Small intestine (tissue), 7 donors: Measurements from ENCODE around the gene SPATA21. TPM values are rescaled to one million over a fixed set of nuclear protein-coding genes. Genes with fewer than 3 reads are reported as not detected.
A peak's percentile ranks its signal among the peaks of the same experiment; 100 is the strongest.

Source experiments
- DNase-seq, 2 donors: peaks; one replicate each; pipeline versions ENCODE4 v3.0.0 to v3.0.0-alpha.2; 2013
- FAIRE-seq: peaks from 2 replicates; lab custom pipeline; 2012; peaks lifted over from hg19 to GRCh38; lab: Jason Lieb, UNC
- H3K27ac ChIP-seq, 3 donors: one replicate each; pipeline ENCODE4 v1.5.1; 2013; ENCODE audit warnings: low read length in 2 of 3, mild to moderate bottlenecking in 2 of 3, control low read depth in 1 of 3, inconsistent platforms in 1 of 3, low read depth in 1 of 3, moderate library complexity in 1 of 3
- H3K27me3 ChIP-seq, 3 donors: one replicate each; pipeline ENCODE4 v1.6.1; 2013; ENCODE audit warnings: low read length in 3 of 3, inconsistent platforms in 1 of 3; ENCODE audit not compliant: control insufficient read depth in 3 of 3, insufficient read depth in 3 of 3
- H3K36me3 ChIP-seq, 3 donors: one replicate each; pipeline ENCODE4 v1.6.1; 2013; ENCODE audit warnings: low read length in 3 of 3, inconsistent platforms in 1 of 3, low read depth in 1 of 3, mild to moderate bottlenecking in 1 of 3, moderate library complexity in 1 of 3; ENCODE audit not compliant: control insufficient read depth in 3 of 3, insufficient read depth in 2 of 3
- H3K4me1 ChIP-seq, 3 donors: one replicate each; pipeline ENCODE4 v1.6.1; 2013; ENCODE audit warnings: low read length in 2 of 3, inconsistent platforms in 1 of 3, low read depth in 1 of 3, mild to moderate bottlenecking in 1 of 3, moderate library complexity in 1 of 3; ENCODE audit not compliant: control insufficient read depth in 3 of 3, insufficient read depth in 2 of 3
- H3K4me3 ChIP-seq, 3 donors: one replicate each; pipeline ENCODE4 v1.5.1; 2013; ENCODE audit warnings: low read length in 3 of 3, control low read depth in 1 of 3, inconsistent platforms in 1 of 3, low read depth in 1 of 3, mild to moderate bottlenecking in 1 of 3, moderate library complexity in 1 of 3
- H3K9me3 ChIP-seq, 2 donors: one replicate each; pipeline ENCODE4 v1.6.1; 2013; ENCODE audit warnings: low read depth in 1 of 2, low read length in 1 of 2; ENCODE audit not compliant: control insufficient read depth in 2 of 2, insufficient read depth in 1 of 2
- WGBS, 3 donors: extraction: QIAGEN DNeasy Blood & Tissue Kit; methylation state at CpG; one replicate each; pipeline ENCODE4 v1.1.7; 2013; 5-methylcytosine and 5-hydroxymethylcytosine counted together
- polyA plus RNA-seq, 4 donors: library from polyadenylated mRNA; stranded (reverse) in 3 of 4; unstranded in 1 of 4; fragments of 200-250 nt in 3 of 4; fragments of 120-200 nt in 1 of 4; gene quantifications; one replicate each; pipeline versions ENCODE4 v1.2.1 to v1.2.3, GENCODE V29; 2013
- donor health status: healthy with polysubstance abuse.
- donor health status: control.
- donor health status: control.
- donor health status: Bipolar disorder and iron deficiency.
- donor health status: healthy.

The SPATA21 gene
- polyA plus RNA-seq, 4 donors, result 0.18 to 0.27 (median 0.22) TPM; not detected in 1

DNA sequence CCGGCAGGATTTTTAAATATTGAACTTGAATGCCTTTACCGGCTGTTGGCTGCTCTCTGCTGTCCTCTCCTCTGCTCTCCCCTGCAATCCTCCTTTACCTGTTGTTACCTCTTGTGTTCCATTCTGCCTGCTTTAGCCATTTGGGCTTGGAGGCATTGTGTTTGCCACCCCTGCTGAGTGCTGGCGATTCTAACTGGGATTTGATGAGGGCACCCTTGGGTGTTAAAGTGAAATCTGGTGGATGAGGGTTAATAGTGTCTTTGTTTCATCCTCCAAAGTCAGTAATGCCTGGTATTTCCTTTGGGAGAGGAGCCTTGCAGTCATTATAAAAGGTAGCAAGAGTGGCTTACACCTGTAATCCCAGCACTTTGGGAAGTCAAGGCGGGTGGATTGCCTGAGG is 60.3 kb downstream of the SPATA21 start:
- Histone ChIP-seq H3K36me3 (peaks cover 0 to 23% (median 0%) of the 10 kb centered on the region in 3 donors), H3K9me3 (no peaks in the 10 kb centered on the region), H3K4me1 (peaks cover 3 to 22% (median 5%) of the 10 kb centered on the region in 3 donors), H3K4me3 (no peak overlapping the region), H3K27ac (no peak overlapping the region), H3K27me3 (no peaks in the 10 kb centered on the region)
- no peak for FAIRE-seq
- 75 to 90% (median 75%) methylated on average over 4 of the region's 4 CpGs for WGBS, 3 donors
- DNase-seq, result no peak

DNA sequence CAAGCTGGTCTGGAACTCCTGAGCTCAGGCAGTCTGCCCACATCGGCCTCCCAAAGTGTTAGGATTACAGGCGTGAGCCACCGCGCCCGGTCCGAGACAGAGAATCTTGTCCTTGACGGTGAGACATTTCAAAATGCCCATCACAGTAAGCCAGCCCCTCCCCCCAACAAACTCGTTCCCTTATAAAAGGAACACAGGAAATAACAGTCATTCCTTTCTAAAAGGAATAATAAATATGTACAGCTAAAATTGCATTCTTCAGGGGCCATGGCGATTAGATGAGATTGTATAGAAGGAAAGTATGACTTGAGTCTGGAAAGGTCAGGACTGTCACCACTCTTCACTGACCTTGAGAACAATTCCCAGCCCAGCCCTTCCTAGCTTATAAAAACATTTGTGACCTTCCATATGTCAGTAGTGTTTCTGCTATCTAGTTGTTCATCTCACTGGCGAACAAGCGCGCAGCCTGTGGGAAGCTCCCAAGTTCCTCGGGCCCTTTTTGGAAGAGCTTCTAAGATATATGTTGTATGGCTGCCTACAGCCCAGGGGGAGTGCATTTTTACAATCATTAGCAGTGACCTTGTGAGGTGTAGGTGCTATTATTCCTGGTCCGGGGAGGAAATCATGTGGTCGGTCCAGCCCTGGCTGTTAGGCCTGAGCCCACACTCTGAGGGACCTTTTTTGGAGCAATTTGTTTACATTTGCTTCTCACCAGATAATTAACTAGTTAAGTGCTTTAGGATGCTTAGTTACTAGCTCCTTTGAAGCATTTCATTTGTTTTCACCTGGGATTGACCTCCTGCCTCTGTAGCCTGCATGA is 61.5 kb downstream of the SPATA21 start:
- H3K4me1 ChIP-seq, result peaks cover 3 to 25% (median 5%) of the 10 kb centered on the region in 3 donors
- FAIRE-seq, result no peak
- DNase-seq, result no peak
- peaks cover 0 to 23% (median 0%) of the 10 kb centered on the region in 3 donors for H3K36me3 ChIP-seq
- peak overlapping the region in 2 of 3 donors; percentile 33 to 70 for H3K27ac ChIP-seq
- WGBS, 3 donors, result 57 to 78% (median 70%) methylated on average over 15 of the region's 15 CpGs
- H3K4me3 ChIP-seq, result no peak overlapping the region
- no peaks in the 10 kb centered on the region for H3K9me3 ChIP-seq
- no peaks in the 10 kb centered on the region for H3K27me3 ChIP-seq

DNA sequence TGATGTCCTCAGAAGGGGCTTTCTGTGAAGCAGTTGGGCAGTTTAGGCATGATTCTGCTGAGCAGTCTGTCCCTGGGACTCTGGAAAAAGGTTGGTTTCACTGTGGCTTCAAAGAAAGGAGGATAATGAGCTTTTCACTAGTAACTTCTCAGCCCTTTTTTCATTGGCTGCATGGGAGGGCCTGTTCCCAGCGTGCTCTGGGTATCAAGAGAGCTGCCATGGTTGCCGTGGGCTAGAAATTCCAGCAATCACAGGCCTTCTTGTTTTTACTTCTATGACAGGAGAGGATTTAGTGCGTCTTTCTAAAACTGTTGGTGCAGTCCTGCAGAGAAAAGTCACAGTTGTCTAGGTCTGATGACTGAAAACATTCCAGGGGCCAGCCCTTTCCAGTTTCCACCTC is 63.0 kb downstream of the SPATA21 start:
- peaks cover 3 to 26% (median 5%) of the 10 kb centered on the region in 3 donors for H3K4me1 ChIP-seq
- WGBS, 3 donors, result 79 to 91% (median 90%) methylated on average over 3 of the region's 3 CpGs
- no peak overlapping the region for H3K4me3 ChIP-seq
- DNase-seq, result no peak
- H3K9me3 ChIP-seq, result no peaks in the 10 kb centered on the region
- no peak for FAIRE-seq
- no peak overlapping the region for H3K27ac ChIP-seq
- H3K27me3 ChIP-seq, result no peaks in the 10 kb centered on the region
- peaks cover 0 to 21% (median 0%) of the 10 kb centered on the region in 3 donors for H3K36me3 ChIP-seq

DNA sequence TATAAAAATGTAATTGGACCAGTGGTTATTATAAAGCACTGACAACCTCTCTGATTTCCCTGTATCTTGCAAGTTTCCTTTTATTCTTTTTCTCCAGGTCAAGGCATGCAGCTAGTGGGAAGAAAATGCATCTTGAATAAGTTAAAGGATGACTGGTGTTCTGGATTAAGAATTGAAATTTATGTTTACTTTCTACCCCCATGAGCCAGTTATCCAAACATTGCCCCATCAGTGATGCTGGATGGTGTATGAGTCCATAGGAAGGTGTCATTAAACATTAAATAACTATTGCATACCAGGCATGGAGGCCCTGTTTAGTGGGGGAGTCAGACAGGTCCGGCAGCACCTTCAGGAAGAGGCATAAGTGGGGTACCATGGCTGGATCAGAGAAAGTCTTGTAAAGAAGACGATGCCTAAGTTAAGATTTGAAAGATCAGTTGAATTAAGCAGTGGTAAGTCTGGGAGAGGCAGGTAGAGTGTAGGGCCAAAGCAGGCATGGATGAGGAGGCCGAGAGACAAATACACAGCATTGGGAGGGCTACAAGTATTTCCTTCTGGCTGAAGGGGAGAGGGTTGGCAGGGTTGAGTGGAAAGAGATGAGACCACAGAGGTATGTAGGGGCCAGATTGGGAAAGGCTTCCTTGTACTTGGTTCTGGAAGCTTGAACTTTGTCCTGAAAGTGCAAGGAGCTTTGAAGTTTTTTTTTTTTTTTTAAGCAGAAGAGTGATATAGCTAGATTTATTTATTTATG is 64.5 kb downstream of the SPATA21 start:
- H3K4me1 ChIP-seq, result peaks cover 3 to 26% (median 14%) of the 10 kb centered on the region in 3 donors
- H3K27ac ChIP-seq, result peak overlapping the region in 1 of 3 donors; percentile 9
- FAIRE-seq (no peak), DNase-seq (peak; percentile 37 to 45)
- no peak overlapping the region for H3K4me3 ChIP-seq
- no peaks in the 10 kb centered on the region for H3K27me3 ChIP-seq
- no peaks in the 10 kb centered on the region for H3K9me3 ChIP-seq
- 43 to 73% (median 51%) methylated on average over 3 of the region's 3 CpGs for WGBS, 3 donors
- H3K36me3 ChIP-seq, result peaks cover 0 to 17% (median 0%) of the 10 kb centered on the region in 3 donors

DNA sequence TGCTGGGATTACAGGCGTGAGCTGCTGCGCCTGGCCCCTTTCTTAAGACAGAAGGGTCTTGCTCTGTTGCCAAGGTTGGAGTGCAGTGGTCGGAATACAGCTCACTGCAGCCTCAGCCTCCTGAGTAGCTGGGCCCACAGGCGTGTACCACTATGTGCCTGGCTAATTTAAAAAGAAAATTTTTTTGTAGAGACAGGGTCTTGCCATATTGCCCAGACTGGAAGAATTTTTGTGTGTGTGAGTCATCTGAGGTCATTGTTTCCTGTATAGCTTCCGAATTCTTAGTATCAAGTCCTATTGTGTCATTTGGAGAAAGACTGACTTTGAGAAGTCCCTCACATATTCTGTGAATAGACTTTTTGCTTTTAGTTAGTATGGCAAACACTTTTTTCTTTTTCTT is 65.5 kb downstream of the SPATA21 start:
- DNase-seq, result no peak
- H3K27ac ChIP-seq, result no peak overlapping the region
- 71 to 86% (median 78%) methylated on average over 5 of the region's 5 CpGs for WGBS, 3 donors
- H3K9me3 ChIP-seq, result no peaks in the 10 kb centered on the region
- H3K36me3 ChIP-seq, result peaks cover 0 to 14% (median 0%) of the 10 kb centered on the region in 3 donors
- H3K27me3 ChIP-seq, result no peaks in the 10 kb centered on the region
- peaks cover 3 to 24% (median 14%) of the 10 kb centered on the region in 3 donors for H3K4me1 ChIP-seq
- H3K4me3 ChIP-seq, result no peak overlapping the region
- FAIRE-seq, result no peak

DNA sequence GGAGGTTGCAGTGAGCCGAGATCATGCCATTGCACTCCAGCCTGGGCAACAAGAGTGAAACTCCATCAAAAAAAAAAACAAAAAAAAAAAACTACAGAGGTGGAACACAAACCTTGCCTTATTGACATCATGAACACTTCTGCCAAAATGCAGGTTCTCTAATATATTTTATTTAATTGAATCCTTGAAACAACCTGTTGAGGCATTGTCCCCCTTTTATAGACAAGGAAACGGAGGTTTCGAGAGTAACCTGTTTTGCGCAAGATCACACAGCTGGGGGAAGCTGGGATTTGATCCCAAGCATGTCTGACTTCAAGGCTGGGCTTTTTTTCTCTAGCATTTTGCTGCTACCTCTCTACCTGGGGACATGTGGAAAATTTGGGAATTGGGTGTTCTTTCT is 67.4 kb downstream of the SPATA21 start:
- H3K9me3 ChIP-seq, result no peaks in the 10 kb centered on the region
- FAIRE-seq (no peak), DNase-seq (no peak)
- peaks cover 0 to 11% (median 0%) of the 10 kb centered on the region in 3 donors for H3K36me3 ChIP-seq
- H3K4me3 ChIP-seq, result no peak overlapping the region
- no peaks in the 10 kb centered on the region for H3K27me3 ChIP-seq
- WGBS, 3 donors, result 88 to 91% (median 90%) methylated on average over 4 of the region's 4 CpGs
- peaks cover 3 to 16% (median 15%) of the 10 kb centered on the region in 3 donors for H3K4me1 ChIP-seq
- no peak overlapping the region for H3K27ac ChIP-seq

DNA sequence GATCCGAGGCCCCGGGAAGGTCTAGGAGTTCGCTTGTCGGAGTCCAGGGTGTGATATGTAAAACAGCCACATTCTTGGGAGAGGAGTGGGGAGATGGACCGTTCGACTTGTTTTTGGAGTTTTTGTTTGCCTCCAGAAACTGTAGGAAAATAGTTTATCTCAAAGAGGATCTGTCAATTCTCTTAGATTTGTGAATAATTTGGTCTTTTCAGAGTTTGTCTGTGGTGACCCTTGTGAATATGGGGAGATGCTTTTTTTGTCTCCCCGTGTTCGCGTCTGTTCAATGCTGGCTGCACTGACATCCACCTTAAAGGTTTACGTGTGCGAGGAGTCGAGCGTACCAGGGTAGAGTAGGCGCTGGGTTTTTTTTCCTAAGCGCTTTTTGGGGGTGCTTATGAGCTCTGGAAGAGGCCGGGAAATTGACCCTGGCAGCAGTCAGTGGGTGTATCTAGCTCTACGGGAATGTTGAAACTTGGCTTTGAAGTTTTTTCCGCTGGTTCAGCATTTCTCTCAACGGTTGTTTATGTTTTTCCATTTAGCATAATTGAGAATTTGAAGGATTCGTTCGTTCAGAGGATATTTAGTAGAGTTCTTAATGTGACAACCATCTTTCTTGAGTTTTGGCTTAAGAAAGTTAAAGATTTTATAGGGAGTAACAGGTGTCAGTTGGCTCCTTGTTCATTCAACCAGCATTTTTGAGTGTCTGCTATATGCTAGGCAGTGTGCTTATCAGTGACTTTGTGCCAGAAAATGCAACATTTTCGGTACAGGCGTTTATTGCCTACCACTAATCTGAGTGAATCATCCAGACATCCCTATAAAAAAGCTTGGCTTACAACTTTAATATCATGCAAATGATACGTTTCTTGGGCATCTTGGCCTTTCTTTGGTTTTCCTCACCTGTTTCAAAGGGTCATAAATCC is 69.0 kb downstream of the SPATA21 start:
- no peak for FAIRE-seq
- Histone ChIP-seq H3K27me3 (no peaks in the 10 kb centered on the region), H3K4me3 (peak overlapping the region; percentile 70 to 89 (median 87)), H3K4me1 (peaks cover 3 to 16% (median 15%) of the 10 kb centered on the region in 3 donors), H3K27ac (peak overlapping the region; percentile 84 to 99 (median 98)), H3K9me3 (no peaks in the 10 kb centered on the region), H3K36me3 (peaks cover 0 to 3% (median 0%) of the 10 kb centered on the region in 3 donors)
- peak in 1 of 2 donors; percentile 40 for DNase-seq
- WGBS, 3 donors, result 0 to 3% (median 1%) methylated on average over 24 of the region's 24 CpGs
